ENCODE measurements around the gene REX1BD. TPM values are rescaled to one million over a fixed set of nuclear protein-coding genes. Genes with fewer than 3 reads are reported as not detected.
"Not testable (repeated sequence)": the region's sequence is repeated elsewhere in the genome, so short reads cannot be mapped to it uniquely, and the experiment has no call there.

Gene REX1BD
- 141 and 167 TPM in 2 replicates for total RNA-seq

- H3K4me3 ChIP-seq (ENCODE audit: low read depth, low read length) = peak within 1 kb of the TSS; percentile 91
- peak; percentile 79 for TF ChIP-seq CTCF (conservative IDR thresholded peaks at IDR 0.05; ENCODE audit: low read depth, low read length)
- DNase-seq (ENCODE audit: low read depth) = no peak
Observed at GRCh38 chr19:18588611-18589379, at the start of gene REX1BD. TSS of gene REX1BD (plus strand) at chr19:18588798. CDS start at chr19:18588802, 4 bp downstream.

- no peak overlapping the region for H3K4me3 ChIP-seq (ENCODE audit: low read depth, low read length)
- no peak for TF ChIP-seq CTCF (conservative IDR thresholded peaks at IDR 0.05; ENCODE audit: low read depth, low read length)
- no peak for DNase-seq (ENCODE audit: low read depth)
Observed at GRCh38 chr19:18539372-18539771, 49.2 kb upstream of the REX1BD start.

DNA sequence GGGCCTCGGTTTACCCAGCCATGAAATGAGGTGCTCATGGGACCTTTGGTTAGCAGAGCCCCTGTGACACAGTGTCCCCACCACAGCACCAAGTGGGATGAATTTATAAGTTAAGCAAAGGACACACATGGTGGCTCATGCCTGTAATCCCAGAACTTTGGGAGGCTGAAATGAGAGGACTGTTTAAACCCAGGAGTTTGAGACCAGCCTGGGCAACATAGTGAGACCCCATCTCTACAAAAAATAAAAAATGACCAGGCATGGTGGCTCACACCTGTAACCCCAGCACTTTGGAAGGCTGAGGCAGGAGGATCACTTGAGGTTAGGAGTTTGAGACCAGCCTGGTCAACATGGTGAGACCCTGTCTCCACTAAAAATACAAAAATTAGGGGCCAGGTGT, 48.4 kb upstream of the REX1BD start:
- not testable (repeated sequence) for DNase-seq (ENCODE audit: low read depth)

DNA sequence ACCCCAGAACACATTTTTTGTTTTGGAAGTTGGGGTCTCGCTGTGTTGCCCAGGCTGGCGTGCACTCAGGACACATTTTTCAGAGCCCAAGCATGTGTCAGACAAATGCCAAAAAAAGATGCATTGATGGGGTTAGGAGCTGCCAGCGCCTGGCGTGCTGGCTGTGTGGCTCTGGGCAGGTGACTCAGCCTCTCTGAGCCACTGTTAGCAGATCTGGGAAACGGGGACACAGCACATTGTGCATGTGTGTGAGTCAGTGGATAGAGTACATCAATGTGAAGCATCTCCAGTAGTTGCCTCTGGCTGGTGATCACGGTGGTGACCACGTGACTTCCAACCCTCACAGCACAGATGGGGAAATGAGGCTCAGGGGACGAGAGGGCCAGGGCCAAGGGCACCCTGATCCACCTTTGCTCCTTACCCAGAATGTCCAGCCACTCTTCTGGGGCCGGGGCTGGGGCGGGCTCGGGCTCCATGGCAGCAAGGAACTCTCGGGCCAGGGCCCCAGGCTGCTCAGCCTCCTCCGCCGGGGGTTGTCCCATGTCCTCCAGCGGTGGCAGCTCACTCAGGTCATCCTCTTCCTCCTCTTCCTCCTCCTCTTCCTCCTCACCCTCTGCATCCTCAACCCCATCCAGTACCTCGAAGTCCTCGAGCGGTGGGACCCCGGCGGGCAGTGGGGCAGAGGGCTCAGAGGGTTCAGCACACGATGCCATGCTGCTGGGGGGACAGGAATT, 47.2 kb upstream of the REX1BD start:
- H3K4me3 ChIP-seq (ENCODE audit: low read depth, low read length) = no peak overlapping the region
- DNase-seq (ENCODE audit: low read depth) = no peak
- TF ChIP-seq CTCF (conservative IDR thresholded peaks at IDR 0.05; ENCODE audit: low read depth, low read length) = no peak

More for the DNA sequence above, 48.4 kb upstream of the REX1BD start:
- not testable (repeated sequence) for H3K4me3 ChIP-seq (ENCODE audit: low read depth, low read length)

GRCh38 chr19:18541992-18542940, 46.3 kb upstream of the REX1BD start:
- no peak for TF ChIP-seq CTCF (conservative IDR thresholded peaks at IDR 0.05; ENCODE audit: low read depth, low read length)
- no peak for DNase-seq (ENCODE audit: low read depth)
- H3K4me3 ChIP-seq (ENCODE audit: low read depth, low read length) = peak overlapping the region; percentile 75

GRCh38 chr19:18542941-18543813, 45.4 kb upstream of the REX1BD start, which contains the start of gene FKBP8:
TSS of gene FKBP8 (minus strand) at chr19:18543573. CDS start at chr19:18541970, 1,603 bp downstream.
- peak within 1 kb of the TSS; percentile 75 for H3K4me3 ChIP-seq (ENCODE audit: low read depth, low read length)
- no peak for TF ChIP-seq CTCF (conservative IDR thresholded peaks at IDR 0.05; ENCODE audit: low read depth, low read length)
- no peak for DNase-seq (ENCODE audit: low read depth)

Measured in epithelial cell of proximal tubule (primary cell).